HK-2 (cell line): ENCODE measurements around the gene USP17L22.
"Not testable (repeated sequence)": the region's sequence is repeated elsewhere in the genome, so short reads cannot be mapped to it uniquely, and the experiment has no call there.

Experiments used
- DNase-seq: peaks from one replicate; pipeline ENCODE4 v3.0.0-alpha.2; 2018; ENCODE audit not compliant: unreplicated experiment

The USP17L22 gene

DNA sequence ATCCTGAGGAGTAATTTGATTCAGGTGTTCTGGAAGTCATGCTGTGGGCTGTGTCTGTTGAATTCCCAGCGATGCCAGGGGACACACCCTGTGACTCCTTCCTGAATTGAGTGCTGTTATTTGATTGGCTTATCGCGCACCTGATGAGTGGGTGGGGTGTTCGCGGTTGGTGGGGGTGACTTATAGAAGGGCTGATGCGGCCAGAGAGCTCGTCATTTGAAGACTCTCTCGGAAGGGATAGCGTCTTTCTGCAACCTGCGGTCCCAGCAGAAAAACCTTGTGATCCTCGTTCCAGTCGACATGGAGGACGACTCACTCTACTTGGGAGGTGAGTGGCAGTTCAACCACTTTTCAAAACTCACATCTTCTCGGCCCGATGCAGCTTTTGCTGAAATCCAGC lies at the start of gene USP17L22:
Gene USP17L22, plus strand, starts transcription at position 301 of the 400 bp plus-strand sequence. Its CDS starts 0 bp downstream, at position 301.
- not testable (repeated sequence) for DNase-seq

GRCh38 chr4:9219852-9220251 lies 47.6 kb upstream of the USP17L22 start, which contains the start of gene USP17L12:
Gene USP17L12, plus strand, starts transcription at chr4:9220152. Its CDS starts 0 bp downstream, at chr4:9220152.
- DNase-seq, result not testable (repeated sequence)

DNA sequence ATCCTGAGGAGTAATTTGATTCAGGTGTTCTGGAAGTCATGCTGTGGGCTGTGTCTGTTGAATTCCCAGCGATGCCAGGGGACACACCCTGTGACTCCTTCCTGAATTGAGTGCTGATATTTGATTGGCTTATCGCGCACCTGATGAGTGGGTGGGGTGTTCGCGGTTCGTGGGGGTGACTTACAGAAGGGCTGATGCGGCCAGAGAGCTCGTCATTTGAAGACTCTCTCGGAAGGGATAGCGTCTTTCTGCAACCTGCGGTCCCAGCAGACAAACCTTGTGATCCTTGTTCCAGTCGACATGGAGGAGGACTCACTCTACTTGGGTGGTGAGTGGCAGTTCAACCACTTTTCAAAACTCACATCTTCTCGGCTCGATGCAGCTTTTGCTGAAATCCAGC lies 42.8 kb upstream of the USP17L22 start, which contains the start of gene USP17L13:
Gene USP17L13, plus strand, starts transcription at position 301 of the 400 bp plus-strand sequence. Its CDS starts 0 bp downstream, at position 301.
- DNase-seq, result not testable (repeated sequence)

DNA sequence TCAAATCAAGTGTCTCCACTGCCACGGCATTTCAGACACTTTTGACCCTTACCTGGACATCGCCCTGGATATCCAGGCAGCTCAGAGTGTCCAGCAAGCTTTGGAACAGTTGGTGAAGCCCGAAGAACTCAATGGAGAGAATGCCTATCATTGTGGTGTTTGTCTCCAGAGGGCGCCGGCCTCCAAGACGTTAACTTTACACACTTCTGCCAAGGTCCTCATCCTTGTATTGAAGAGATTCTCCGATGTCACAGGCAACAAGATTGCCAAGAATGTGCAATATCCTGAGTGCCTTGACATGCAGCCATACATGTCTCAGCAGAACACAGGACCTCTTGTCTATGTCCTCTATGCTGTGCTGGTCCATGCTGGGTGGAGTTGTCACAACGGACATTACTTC lies 37.2 kb upstream of the USP17L22 start:
- DNase-seq, result not testable (repeated sequence)

- not testable (repeated sequence) for DNase-seq
Measured at GRCh38 chr4:9234085-9234484, 33.3 kb upstream of the USP17L22 start, which contains the start of gene USP17L15. Gene USP17L15, plus strand, starts transcription at chr4:9234385. Its CDS starts 0 bp downstream, at chr4:9234385.

GRCh38 chr4:9238461-9238860 lies 29.0 kb upstream of the USP17L22 start:
- DNase-seq, result not testable (repeated sequence)

DNA sequence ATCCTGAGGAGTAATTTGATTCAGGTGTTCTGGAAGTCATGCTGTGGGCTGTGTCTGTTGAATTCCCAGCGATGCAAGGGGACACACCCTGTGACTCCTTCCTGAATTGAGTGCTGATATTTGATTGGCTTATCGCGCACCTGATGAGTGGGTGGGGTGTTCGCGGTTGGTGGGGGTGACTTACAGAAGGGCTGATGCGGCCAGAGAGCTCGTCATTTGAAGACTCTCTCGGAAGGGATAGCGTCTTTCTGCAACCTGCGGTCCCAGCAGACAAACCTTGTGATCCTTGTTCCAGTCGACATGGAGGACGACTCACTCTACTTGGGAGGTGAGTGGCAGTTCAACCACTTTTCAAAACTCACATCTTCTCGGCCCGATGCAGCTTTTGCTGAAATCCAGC lies 23.8 kb upstream of the USP17L22 start, which contains the start of gene USP17L17:
Gene USP17L17, plus strand, starts transcription at position 301 of the 400 bp plus-strand sequence. Its CDS starts 0 bp downstream, at position 301.
- not testable (repeated sequence) for DNase-seq

DNA sequence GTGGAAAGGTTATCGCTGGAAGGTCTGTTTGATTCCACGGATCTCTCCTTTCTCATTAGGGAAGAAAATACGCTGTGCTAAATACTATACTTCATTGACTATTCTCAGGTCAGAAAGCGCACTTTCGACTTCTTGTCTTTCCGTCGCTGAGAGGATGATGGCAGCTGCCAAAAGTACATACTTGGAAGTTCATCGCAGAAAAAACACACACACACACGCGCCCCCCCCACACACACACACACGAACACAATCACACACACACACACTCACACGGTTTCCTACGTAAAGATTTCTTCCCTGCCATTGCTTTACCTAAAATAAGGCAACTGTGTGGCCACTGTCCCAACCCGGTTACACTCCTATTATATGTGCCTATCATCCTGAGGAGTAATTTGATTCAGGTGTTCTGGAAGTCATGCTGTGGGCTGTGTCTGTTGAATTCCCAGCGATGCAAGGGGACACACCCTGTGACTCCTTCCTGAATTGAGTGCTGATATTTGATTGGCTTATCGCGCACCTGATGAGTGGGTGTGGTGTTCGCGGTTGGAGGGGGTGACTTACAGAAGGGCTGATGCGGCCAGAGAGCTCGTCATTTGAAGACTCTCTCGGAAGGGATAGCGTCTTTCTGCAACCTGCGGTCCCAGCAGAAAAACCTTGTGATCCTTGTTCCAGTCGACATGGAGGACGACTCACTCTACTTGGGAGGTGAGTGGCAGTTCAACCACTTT lies 19.3 kb upstream of the USP17L22 start, which contains the start of gene USP17L18:
Gene USP17L18, plus strand, starts transcription at position 678 of the 728 bp plus-strand sequence. Its CDS starts 0 bp downstream, at position 678.
- not testable (repeated sequence) for DNase-seq

- not testable (repeated sequence) for DNase-seq
Measured at GRCh38 chr4:9253078-9253477, 14.3 kb upstream of the USP17L22 start, which contains the start of gene USP17L19. Gene USP17L19, plus strand, starts transcription at chr4:9253378. Its CDS starts 0 bp downstream, at chr4:9253378.

GRCh38 chr4:9257824-9258223 lies 9.6 kb upstream of the USP17L22 start, which contains the start of gene USP17L20:
Gene USP17L20, plus strand, starts transcription at chr4:9258124. Its CDS starts 0 bp downstream, at chr4:9258124.
- not testable (repeated sequence) for DNase-seq

DNA sequence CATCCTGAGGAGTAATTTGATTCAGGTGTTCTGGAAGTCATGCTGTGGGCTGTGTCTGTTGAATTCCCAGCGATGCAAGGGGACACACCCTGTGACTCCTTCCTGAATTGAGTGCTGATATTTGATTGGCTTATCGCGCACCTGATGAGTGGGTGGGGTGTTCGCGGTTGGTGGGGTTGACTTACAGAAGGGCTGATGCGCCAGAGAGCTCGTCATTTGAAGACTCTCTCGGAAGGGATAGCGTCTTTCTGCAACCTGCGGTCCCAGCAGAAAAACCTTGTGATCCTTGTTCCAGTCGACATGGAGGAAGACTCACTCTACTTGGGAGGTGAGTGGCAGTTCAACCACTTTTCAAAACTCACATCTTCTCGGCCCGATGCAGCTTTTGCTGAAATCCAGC lies 4.8 kb upstream of the USP17L22 start, which contains the start of gene USP17L21:
Gene USP17L21, plus strand, starts transcription at position 301 of the 400 bp plus-strand sequence. Its CDS starts 0 bp downstream, at position 301.
- not testable (repeated sequence) for DNase-seq

GRCh38 chr4:9271719-9272118 lies 4.3 kb downstream of the USP17L22 start:
- not testable (repeated sequence) for DNase-seq
